ENCODE data around the gene POLR3B.

The POLR3B gene

GRCh38 chr12:106415134-106415533 lies 57.6 kb downstream of the POLR3B start:
- no peak for DNase-seq (ENCODE audit: low spot score)

- no peak for DNase-seq (ENCODE audit: low spot score)
Measured at GRCh38 chr12:106416273-106416672, 58.7 kb downstream of the POLR3B start.

GRCh38 chr12:106417926-106418910 lies 60.7 kb downstream of the POLR3B start:
- DNase-seq (ENCODE audit: low spot score) = peak; percentile 29

- DNase-seq (ENCODE audit: low spot score) = no peak
Measured at GRCh38 chr12:106418970-106419369, 61.4 kb downstream of the POLR3B start.

GRCh38 chr12:106423291-106423690 lies 65.7 kb downstream of the POLR3B start:
- no peak for DNase-seq (ENCODE audit: low spot score)

- no peak for DNase-seq (ENCODE audit: low spot score)
Measured at GRCh38 chr12:106425061-106425702, 67.6 kb downstream of the POLR3B start.

- no peak for DNase-seq (ENCODE audit: low spot score)
Measured at GRCh38 chr12:106427917-106428316, 70.4 kb downstream of the POLR3B start.

- DNase-seq (ENCODE audit: low spot score) = no peak
Measured at GRCh38 chr12:106428384-106428783, 70.8 kb downstream of the POLR3B start.

DNA sequence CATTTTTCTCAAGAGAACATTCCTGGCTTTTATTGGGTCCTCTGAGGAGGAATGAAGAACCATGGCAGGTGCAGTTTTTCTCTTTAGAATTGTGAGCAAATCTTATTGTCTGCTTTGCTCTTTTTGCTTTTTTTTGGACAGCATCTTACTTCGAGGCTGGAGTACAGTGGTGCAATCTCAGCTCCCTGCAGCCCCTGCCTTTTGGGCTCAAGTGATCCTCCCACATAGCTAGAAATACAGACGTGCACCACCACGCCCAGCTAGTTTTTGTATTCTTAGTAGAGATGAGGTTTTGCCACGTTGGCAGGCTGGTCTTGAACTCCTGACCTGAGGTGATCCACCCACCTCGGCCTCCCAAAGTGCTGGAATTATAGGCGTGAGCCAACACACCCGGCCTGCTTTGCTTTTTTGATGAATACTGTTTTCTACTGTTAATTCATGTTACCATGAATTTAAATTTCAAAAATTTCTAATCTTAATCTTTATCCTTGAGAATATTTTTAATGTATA lies 71.5 kb downstream of the POLR3B start:
- DNase-seq (ENCODE audit: low spot score) = no peak

DNA sequence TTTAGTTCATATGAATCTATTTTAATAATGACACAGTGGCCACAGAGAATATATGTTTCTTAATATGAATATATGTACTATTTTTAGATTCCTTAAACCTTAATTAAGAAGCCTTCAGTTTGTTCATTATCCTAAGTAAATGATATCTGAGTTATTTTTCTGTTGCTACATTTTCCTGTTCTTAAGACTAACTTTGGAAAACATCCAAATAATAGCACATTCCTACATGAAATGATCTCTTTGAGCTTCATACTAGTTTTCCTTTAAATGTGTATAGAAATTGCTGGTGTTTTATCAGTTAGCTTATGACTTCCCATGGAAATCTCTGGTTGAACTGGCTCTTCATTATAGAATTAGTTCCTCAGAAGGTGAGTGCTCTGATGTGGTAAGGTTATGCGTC lies 72.1 kb downstream of the POLR3B start:
- no peak for DNase-seq (ENCODE audit: low spot score)

- DNase-seq (ENCODE audit: low spot score) = no peak
Measured at GRCh38 chr12:106431839-106432411, 74.4 kb downstream of the POLR3B start.

DNA sequence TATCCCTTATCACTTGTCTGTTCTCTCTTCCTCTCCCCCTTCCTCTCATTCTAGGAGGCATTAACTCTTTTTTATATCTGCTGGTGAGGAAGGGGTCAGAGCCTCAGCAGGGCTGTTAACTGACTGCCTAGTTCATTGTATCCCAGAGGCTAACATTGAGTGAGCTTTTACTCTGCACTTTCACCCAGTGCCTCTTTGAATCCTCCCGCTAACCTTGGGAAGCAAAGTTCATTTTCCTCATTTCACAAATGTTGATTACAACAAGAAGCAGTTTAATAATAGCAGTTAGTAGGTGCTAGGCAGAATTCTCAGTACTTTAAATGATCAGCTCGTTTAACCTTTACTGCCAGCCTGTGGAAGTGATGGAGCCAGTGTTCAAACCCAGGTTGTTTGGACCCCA lies 75.5 kb downstream of the POLR3B start:
- no peak for DNase-seq (ENCODE audit: low spot score)

GRCh38 chr12:106434526-106434925 lies 77.0 kb downstream of the POLR3B start:
- no peak for DNase-seq (ENCODE audit: low spot score)

GRCh38 chr12:106436164-106436563 lies 78.6 kb downstream of the POLR3B start:
- DNase-seq (ENCODE audit: low spot score) = no peak

DNA sequence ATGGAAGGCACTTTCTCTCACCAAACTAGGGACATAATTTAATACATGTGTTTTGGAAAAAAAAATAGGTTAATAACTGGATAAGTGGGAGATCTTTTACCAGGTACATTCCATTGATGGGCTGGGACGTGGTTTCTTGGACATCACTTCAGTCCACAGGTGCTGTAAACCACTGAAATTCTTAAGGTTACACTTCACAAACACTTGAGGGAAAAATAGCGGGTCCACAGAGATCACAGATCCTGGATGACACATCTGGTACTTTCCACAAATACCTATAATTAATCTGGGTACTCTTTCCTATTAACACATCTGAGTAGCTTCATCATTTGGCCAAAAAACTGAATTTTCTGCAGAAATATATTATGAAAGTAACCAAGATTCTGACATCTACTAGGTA lies 85.0 kb downstream of the POLR3B start:
- no peak for DNase-seq (ENCODE audit: low spot score)

DNA sequence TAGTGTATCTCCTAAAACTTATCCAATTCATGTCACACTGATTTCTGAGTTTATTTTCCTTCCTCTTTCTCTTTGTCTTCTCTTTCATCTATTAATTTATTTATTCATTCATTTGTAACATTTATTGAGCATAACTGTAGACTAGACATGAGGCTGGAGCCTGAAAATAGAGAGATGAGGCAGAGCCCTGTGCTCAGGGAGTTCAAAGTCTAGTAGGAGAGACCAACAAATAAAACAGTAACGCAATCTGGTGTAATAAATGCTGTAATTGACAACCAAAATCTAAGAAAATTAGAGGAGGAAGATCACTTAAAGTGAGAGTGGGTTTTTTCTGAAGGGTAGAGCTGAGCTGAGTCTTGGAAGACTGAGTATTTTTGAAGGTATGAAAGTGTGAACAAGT lies 87.5 kb downstream of the POLR3B start:
- DNase-seq (ENCODE audit: low spot score) = no peak

DNA sequence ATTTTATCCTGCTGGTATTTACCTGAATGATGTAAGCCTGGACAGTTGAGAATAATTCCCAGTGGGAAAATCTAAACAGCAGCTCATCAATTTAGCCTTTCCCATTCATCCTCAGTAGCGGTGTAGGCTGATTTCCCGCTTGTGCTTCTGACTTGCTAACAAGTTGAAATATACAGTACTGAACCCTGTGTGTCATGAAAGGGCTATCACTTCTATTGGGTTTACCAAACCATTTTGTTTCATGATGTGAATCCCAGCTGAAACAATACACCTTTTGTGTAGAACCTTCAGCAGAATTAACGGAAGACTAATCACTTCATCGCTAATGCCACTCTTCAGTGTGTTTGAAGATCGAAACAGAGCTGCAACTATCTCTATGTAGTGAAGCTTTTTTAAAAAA lies 88.4 kb downstream of the POLR3B start:
- no peak for DNase-seq (ENCODE audit: low spot score)

DNA sequence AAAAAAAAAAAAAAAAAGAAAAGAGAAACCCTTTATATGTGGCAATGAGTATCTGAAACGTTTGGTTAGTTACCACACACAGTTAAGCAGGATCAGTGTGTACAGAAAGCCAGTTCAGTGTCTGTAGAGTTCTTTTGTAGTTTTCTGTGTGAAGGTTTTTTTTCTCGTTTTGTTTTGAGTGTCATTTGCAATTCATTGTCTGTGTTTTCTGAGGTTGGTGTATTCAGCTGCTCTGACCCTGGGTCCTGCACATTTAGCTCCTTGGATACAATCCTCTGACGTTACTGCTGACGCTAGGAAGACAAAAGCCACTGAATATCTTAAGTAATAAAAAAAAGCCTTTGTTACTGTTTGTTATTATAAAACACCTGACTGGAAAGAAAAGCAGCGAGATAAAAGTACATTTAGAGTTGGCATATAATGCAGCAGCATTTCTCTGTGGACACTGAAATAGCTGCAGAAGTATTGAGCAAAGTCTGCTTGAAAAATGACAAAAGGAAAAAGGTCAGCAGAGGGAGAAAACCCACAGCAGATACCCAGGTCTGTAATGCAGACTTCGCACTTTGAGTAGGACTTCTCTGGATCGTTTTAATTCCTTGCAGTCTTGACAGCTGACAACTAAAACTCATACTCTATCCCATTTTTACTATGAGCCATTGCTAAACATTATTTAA lies 89.0 kb downstream of the POLR3B start:
- DNase-seq (ENCODE audit: low spot score) = no peak

GRCh38 chr12:106452309-106452708 lies 94.8 kb downstream of the POLR3B start:
- DNase-seq (ENCODE audit: low spot score) = no peak

DNA sequence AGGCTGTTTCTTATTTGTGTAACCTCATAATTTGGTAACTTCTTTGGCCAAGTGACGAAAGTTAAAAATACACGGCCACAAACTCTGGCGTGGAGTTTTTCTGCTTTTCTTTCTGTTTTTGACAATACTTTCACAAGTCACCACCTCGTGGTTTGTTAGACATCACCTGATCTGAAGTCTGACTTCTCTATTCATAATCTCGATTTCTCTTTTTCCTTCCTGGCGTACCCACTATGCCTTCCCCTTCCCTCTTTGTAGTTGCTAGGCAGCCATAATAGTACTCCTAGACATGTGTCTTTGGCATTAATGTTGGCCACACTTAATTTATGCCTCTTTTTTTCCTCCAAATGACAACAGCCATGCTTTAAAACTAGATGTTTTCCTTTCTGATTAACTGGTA lies 97.6 kb downstream of the POLR3B start:
- no peak for DNase-seq (ENCODE audit: low spot score)

GRCh38 chr12:106459124-106459523 lies 101.6 kb downstream of the POLR3B start:
- DNase-seq (ENCODE audit: low spot score) = no peak

DNA sequence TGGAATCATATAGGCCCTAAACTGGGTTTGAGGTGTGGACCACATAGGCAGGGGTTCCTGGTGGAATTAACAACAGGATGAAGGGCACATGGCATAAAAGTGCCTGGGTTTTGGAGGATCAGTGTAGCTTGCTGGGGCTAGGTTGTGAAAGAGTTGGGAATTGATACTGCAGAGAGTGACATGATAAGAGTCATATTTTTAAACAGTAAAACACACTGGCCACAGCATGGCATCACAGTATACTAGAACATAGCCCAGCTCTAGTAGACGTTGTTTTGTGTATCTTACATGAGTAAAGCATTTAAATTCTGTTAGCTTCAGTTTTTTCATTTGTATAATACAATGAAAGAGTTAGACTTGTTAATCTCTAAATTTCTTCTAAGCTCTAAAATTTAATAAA lies 102.0 kb downstream of the POLR3B start:
- DNase-seq (ENCODE audit: low spot score) = no peak
